Panc1 (cell line): Measurements from ENCODE around the gene RAB11FIP5. TPM values are rescaled to one million over a fixed set of nuclear protein-coding genes. Genes with fewer than 3 reads are reported as not detected.

Experiments
- ATAC-seq: fragments of 200-7000 bp; cut with Tn5 transposase; 2 replicates; pipeline ENCODE4 v1.9.1; 2020; ENCODE audit warnings: mild to moderate bottlenecking, moderate library complexity
- BruUV-seq: library from RNA; stranded (reverse); fragments of 400-500 nt; replicated peaks from 2 replicates; lab custom pipeline; 2021; lab: Mats Ljungman, UMichigan
- CTCF ChIA-PET: fragments of 300-600 bp; sonication (Branson Sonifier 250); formaldehyde crosslinking; loops from one replicate; lab custom pipeline; 2022; ENCODE audit warnings: antibody characterized with exemption; lab: Charles Lee
- POLR2A ChIA-PET: fragments of 300-600 bp; sonication (Branson Sonifier 250); formaldehyde crosslinking; loops from one replicate; lab custom pipeline; 2022; ENCODE audit warnings: antibody characterized with exemption; lab: Charles Lee
- DNase-seq: peaks from one replicate; pipeline ENCODE4 v3.0.0-alpha.2; 2010; ENCODE audit warnings: low read depth, low spot score
- H3K27ac ChIP-seq: 2 replicates; pipeline ENCODE4 v1.5.1; 2011; ENCODE audit warnings: mild to moderate bottlenecking, low read length, inconsistent platforms
- H3K27me3 ChIP-seq: fragments of 200-500 bp; sonication (Bioruptor generic); 2 replicates; pipeline ENCODE4 v1.6.0; 2014; ENCODE audit warnings: low read length, inconsistent platforms; ENCODE audit not compliant: control insufficient read depth, insufficient read depth
- H3K36me3 ChIP-seq: fragments of 200-500 bp; sonication (Bioruptor generic); 2 replicates; pipeline ENCODE4 v1.5.1; 2014; ENCODE audit warnings: inconsistent platforms, mild to moderate bottlenecking, low read length, moderate library complexity; ENCODE audit not compliant: control insufficient read depth, insufficient read depth
- H3K4me1 ChIP-seq: 2 replicates; pipeline ENCODE4 v1.5.1; 2011; ENCODE audit warnings: inconsistent platforms, mild to moderate bottlenecking, low read length, moderate library complexity; ENCODE audit not compliant: control insufficient read depth, insufficient read depth
- H3K4me3 ChIP-seq, 2 experiments: 2 replicates each; pipeline ENCODE4 v1.5.1; 2011 to 2012; ENCODE audit warnings: low read depth in 2 of 2, low read length in 2 of 2, mild to moderate bottlenecking in 2 of 2, inconsistent platforms in 1 of 2, moderate library complexity in 1 of 2
- H3K9me3 ChIP-seq: fragments of 200-500 bp; sonication (Bioruptor generic); 2 replicates; pipeline ENCODE4 v1.5.1; 2014; ENCODE audit warnings: low read depth, mild to moderate bottlenecking, inconsistent platforms, low read length, moderate library complexity; ENCODE audit not compliant: control insufficient read depth, insufficient read depth
- POLR2AphosphoS5 ChIP-seq: IDR thresholded peaks from 2 replicates; pipeline ENCODE4 v1.6.1; 2012; ENCODE audit warnings: mild to moderate bottlenecking, low read depth, low read length, moderate library complexity
- SIN3A ChIP-seq: IDR thresholded peaks from 2 replicates; pipeline ENCODE4 v1.6.1; 2012; ENCODE audit warnings: low read depth, mild to moderate bottlenecking, low read length, moderate library complexity, borderline replicate concordance; ENCODE audit not compliant: insufficient read depth
- TCF7L2 ChIP-seq: IDR thresholded peaks from 2 replicates; pipeline ENCODE4 v1.6.1; 2011; ENCODE audit warnings: mild to moderate bottlenecking, low read depth, low read length, inconsistent platforms
- in situ Hi-C: cut with HindIII; loops from 2 replicates; pipeline ENCODE4 v1.10.0; 2016; ENCODE audit warnings: low sequenced_read_pairs, low pct_unique_long_range_greater_than_20kb
- intact Hi-C: fragments of 100-400 bp; cut with micrococcal nuclease; formaldehyde crosslinking; loops from one replicate; pipeline ENCODE4 v1.10.0; 2022; ENCODE audit not compliant: unreplicated experiment
- total RNA-seq: library from RNA; stranded (reverse); gene quantifications from one replicate; pipeline ENCODE4 v1.2.1, GENCODE V29; 2021; ENCODE audit not compliant: unreplicated experiment
- TF ChIP-seq, protein P1 (sequence below): fragments of 450-650 bp; IDR thresholded peaks from 2 replicates; pipeline ENCODE4 v1.5.1; 2017; ENCODE audit warnings: mild to moderate bottlenecking
- TF ChIP-seq, protein P2 (sequence below), 2 experiments: IDR thresholded peaks; 2 replicates each; pipeline ENCODE4 v1.6.1; 2011 to 2012; ENCODE audit warnings: low read depth in 2 of 2, control low read depth in 1 of 2, low read length in 1 of 2, mild to moderate bottlenecking in 1 of 2, moderate library complexity in 1 of 2; ENCODE audit not compliant: insufficient read depth in 1 of 2

The RAB11FIP5 gene
- total RNA-seq, 1 experiment from 2014 or later = 27.3 TPM

DNA sequence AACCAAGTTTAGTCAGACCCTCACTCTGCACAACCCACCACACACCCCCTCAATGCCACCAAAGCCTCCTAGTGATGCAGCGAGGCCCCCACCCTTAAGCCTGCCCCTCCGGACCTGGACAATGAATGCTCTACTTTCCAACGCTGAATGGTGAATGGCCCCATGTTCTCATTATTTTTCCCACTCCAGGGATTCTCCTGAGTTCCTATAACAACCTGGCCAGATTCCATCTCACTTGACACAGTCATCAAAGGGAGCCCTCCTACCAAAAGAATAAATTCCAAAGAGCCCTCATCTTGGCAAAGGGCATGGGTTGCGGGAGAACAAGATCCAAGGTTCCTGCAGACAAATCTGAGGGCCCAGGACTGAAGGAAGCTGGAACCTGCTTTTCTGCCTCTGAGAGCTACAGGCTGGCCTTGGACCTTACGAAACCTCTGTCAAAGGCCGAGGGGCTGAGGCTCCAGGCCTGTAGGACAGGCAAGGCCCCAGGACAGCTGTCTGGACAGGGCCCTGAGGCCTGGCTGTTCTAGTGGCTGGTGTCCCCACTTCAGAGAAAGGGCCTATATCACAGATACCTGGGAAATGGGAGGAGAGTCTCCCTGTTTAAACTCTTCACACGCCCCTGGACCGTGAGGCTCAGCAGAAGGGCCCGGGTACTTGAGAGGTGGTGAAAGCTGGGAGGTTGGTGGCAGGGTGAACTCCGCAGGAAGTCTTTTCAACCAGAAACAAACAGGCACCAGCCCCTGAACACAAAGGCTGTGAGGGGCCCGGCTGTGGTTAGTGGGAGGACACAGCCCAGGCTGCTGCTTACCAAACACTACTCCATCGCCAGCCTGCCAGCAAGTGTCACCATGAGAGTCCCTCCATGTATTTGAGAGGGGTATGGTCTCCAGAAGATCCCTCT, 68.6 kb downstream of the RAB11FIP5 start:
- no peak overlapping the region for H3K4me3 ChIP-seq
- H3K9me3 ChIP-seq = no peaks in the 10 kb centered on the region
- no peaks in the 10 kb centered on the region for H3K4me1 ChIP-seq
- ChIA-PET CTCF (no interaction called here), POLR2A (no interaction called here)
- no TSS peak for BruUV-seq
- DNase-seq (no peak), ATAC-seq (no peak; the same call in 1 of the 2 replicates)
- in situ Hi-C loops = no loop called here
- TF ChIP-seq, protein P1, sequence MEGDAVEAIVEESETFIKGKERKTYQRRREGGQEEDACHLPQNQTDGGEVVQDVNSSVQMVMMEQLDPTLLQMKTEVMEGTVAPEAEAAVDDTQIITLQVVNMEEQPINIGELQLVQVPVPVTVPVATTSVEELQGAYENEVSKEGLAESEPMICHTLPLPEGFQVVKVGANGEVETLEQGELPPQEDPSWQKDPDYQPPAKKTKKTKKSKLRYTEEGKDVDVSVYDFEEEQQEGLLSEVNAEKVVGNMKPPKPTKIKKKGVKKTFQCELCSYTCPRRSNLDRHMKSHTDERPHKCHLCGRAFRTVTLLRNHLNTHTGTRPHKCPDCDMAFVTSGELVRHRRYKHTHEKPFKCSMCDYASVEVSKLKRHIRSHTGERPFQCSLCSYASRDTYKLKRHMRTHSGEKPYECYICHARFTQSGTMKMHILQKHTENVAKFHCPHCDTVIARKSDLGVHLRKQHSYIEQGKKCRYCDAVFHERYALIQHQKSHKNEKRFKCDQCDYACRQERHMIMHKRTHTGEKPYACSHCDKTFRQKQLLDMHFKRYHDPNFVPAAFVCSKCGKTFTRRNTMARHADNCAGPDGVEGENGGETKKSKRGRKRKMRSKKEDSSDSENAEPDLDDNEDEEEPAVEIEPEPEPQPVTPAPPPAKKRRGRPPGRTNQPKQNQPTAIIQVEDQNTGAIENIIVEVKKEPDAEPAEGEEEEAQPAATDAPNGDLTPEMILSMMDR = no peak
- TF ChIP-seq POLR2AphosphoS5 (no peak), SIN3A (no peak), TCF7L2 (no peak)
- TF ChIP-seq, protein P2, sequence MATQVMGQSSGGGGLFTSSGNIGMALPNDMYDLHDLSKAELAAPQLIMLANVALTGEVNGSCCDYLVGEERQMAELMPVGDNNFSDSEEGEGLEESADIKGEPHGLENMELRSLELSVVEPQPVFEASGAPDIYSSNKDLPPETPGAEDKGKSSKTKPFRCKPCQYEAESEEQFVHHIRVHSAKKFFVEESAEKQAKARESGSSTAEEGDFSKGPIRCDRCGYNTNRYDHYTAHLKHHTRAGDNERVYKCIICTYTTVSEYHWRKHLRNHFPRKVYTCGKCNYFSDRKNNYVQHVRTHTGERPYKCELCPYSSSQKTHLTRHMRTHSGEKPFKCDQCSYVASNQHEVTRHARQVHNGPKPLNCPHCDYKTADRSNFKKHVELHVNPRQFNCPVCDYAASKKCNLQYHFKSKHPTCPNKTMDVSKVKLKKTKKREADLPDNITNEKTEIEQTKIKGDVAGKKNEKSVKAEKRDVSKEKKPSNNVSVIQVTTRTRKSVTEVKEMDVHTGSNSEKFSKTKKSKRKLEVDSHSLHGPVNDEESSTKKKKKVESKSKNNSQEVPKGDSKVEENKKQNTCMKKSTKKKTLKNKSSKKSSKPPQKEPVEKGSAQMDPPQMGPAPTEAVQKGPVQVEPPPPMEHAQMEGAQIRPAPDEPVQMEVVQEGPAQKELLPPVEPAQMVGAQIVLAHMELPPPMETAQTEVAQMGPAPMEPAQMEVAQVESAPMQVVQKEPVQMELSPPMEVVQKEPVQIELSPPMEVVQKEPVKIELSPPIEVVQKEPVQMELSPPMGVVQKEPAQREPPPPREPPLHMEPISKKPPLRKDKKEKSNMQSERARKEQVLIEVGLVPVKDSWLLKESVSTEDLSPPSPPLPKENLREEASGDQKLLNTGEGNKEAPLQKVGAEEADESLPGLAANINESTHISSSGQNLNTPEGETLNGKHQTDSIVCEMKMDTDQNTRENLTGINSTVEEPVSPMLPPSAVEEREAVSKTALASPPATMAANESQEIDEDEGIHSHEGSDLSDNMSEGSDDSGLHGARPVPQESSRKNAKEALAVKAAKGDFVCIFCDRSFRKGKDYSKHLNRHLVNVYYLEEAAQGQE (IDR thresholded peaks at IDR 0.05; ENCODE audit: insufficient read depth in 1 of 2, low read depth in 2 of 2, low read length in 1 of 2) = no peak
- intact Hi-C loops = no loop called here
- no peaks in the 10 kb centered on the region for H3K27me3 ChIP-seq
- no peak overlapping the region for H3K27ac ChIP-seq
- 0 out of 2 replicates have a peak, but pooled peaks cover 2% of the 10 kb centered on the region for H3K36me3 ChIP-seq

DNA sequence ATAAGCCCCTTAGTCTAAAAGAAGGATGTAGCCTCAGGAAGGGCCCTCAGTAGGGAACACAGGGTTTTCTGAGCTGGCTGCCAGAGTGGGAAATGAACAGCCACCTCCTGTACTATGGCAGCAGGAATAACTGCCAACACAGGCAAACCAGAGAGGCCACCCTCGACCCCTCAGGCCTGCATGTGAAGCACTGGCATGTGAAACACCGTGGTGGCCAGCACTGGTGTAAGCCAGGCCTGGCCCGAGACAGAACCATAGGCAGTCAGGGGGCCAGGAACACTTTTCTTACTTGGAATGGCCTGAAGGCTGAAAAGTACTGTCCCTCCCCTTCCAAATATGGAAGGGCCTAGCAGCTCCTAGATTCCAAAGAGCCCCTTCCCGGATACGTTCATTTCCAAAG, 69.5 kb downstream of the RAB11FIP5 start:
- Histone ChIP-seq H3K4me3 (no peak overlapping the region), H3K4me1 (no peaks in the 10 kb centered on the region), H3K27me3 (no peaks in the 10 kb centered on the region), H3K36me3 (0 out of 2 replicates have a peak, but pooled peaks cover 3% of the 10 kb centered on the region), H3K27ac (no peak overlapping the region), H3K9me3 (no peaks in the 10 kb centered on the region)
- ATAC-seq (peak; percentile 21; the same call in 1 of the 2 replicates), DNase-seq (no peak)
- intact Hi-C loops (no loop called here), in situ Hi-C loops (no loop called here)
- ChIA-PET CTCF (no interaction called here), POLR2A (no interaction called here)
- TF ChIP-seq, protein P1 = no peak
- TF ChIP-seq SIN3A (no peak), POLR2AphosphoS5 (no peak), TCF7L2 (no peak)
- TF ChIP-seq, protein P2 (IDR thresholded peaks at IDR 0.05; ENCODE audit: insufficient read depth in 1 of 2, low read depth in 2 of 2, low read length in 1 of 2) = no peak
- BruUV-seq = no TSS peak
